ENCODE results near the gene BYSL.

GRCh38 chr6:41936073-41936837 lies 15.0 kb downstream of the BYSL start:
- TF ChIP-seq, protein P1, sequence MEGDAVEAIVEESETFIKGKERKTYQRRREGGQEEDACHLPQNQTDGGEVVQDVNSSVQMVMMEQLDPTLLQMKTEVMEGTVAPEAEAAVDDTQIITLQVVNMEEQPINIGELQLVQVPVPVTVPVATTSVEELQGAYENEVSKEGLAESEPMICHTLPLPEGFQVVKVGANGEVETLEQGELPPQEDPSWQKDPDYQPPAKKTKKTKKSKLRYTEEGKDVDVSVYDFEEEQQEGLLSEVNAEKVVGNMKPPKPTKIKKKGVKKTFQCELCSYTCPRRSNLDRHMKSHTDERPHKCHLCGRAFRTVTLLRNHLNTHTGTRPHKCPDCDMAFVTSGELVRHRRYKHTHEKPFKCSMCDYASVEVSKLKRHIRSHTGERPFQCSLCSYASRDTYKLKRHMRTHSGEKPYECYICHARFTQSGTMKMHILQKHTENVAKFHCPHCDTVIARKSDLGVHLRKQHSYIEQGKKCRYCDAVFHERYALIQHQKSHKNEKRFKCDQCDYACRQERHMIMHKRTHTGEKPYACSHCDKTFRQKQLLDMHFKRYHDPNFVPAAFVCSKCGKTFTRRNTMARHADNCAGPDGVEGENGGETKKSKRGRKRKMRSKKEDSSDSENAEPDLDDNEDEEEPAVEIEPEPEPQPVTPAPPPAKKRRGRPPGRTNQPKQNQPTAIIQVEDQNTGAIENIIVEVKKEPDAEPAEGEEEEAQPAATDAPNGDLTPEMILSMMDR (IDR thresholded peaks at IDR 0.05) = peak; percentile 77
- TF ChIP-seq EZH2 (IDR thresholded peaks at IDR 0.05) = no peak
- TF ChIP-seq EZH2phosphoT487 (IDR thresholded peaks at IDR 0.05) = no peak
